Measurements from ENCODE around the gene COL4A1. TPM values are rescaled to one million over a fixed set of nuclear protein-coding genes. Genes with fewer than 3 reads are reported as not detected.
"Not testable (repeated sequence)": the region's sequence is repeated elsewhere in the genome, so short reads cannot be mapped to it uniquely, and the experiment has no call there.

COL4A1 gene
- total RNA-seq, 2 donors from 2014 or later = 27.0 to 97.0 TPM

DNA sequence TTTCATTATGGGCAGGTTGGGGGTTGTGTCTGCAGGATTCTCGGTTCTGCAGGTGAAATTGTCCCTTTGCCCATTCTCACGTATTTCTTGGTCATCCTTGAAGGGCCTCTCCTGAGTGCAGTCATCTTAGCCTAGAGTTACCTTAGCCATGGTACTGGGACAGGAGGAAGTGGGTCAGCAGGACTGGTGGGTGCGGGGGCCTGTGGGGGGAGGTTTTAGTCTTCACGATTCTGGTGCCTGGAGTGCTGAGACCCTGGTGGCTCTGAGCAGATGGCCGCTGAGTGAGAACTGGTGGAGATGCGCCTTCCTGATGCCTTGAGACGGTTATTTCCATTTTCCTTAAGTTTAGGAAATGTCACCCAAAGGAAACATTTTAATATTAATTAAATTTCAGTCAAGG is 12.0 kb upstream of the COL4A1 start:
- Histone ChIP-seq H3K9ac (ENCODE audit: low read depth in 2 of 2, low read length in 2 of 2) (no peak overlapping the region), H3K27me3 (no peaks in the 10 kb centered on the region), H3K9me3 (no peaks in the 10 kb centered on the region), H3K4me1 (no peaks in the 10 kb centered on the region), H3K36me3 (no peaks in the 10 kb centered on the region), H3K4me3 (no peak overlapping the region), H3K27ac (no peak overlapping the region)
- intact Hi-C loops (cut with DNase I) = no loop called here
- DNase-seq = no peak
- TF ChIP-seq, protein P1, sequence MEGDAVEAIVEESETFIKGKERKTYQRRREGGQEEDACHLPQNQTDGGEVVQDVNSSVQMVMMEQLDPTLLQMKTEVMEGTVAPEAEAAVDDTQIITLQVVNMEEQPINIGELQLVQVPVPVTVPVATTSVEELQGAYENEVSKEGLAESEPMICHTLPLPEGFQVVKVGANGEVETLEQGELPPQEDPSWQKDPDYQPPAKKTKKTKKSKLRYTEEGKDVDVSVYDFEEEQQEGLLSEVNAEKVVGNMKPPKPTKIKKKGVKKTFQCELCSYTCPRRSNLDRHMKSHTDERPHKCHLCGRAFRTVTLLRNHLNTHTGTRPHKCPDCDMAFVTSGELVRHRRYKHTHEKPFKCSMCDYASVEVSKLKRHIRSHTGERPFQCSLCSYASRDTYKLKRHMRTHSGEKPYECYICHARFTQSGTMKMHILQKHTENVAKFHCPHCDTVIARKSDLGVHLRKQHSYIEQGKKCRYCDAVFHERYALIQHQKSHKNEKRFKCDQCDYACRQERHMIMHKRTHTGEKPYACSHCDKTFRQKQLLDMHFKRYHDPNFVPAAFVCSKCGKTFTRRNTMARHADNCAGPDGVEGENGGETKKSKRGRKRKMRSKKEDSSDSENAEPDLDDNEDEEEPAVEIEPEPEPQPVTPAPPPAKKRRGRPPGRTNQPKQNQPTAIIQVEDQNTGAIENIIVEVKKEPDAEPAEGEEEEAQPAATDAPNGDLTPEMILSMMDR (IDR thresholded peaks at IDR 0.05) = no peak

DNA sequence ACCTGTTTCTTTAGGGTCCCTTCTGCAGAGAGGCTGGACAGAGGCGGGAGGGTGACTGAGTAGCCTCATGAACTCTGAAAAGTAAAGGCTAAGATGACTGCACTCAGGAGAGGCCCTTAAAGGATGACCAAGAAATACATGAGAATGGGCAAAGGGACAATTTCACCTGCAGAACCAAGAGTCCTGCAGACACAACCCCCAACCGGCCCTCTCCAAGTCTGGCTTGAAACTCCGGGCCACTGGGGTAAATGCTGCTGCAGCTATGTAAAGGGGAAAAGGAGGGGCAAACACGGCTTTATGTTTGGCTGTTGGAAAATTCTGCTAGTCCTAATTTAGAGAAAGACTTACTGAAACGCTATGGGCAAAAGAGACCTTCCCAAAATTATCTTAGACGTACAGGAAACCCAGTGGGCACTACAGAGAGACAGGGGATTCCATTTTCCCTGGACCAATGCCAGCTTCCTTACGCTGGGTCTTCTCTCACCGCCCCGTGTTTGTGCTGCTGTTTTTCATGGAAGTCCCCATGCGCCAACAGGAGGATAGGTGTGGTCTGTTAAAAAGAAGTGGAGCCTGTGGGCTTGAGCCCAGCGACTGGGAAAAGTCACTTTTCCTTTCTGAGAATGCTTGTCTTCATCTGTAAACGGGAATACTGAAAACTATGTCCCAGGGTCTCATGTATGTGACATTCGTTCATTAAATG is 10.7 kb upstream of the COL4A1 start:
- intact Hi-C loops (cut with DNase I) = no loop called here
- H3K4me1 ChIP-seq = no peaks in the 10 kb centered on the region

DNA sequence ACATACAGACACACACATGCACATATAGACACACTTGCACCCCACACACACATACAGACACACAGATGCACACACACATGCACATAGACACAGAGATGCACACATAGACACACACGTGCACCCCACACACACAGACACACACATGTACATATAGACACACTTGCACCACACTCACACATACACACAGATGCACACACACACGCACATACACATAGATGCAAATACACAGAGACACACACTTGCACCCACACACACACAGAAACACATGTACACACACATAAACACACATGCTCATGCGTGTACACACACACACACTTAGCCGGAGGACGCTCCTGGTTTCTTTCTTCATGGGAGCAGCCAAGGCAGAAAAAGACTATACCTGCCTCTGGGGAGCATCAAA is 10.1 kb upstream of the COL4A1 start:
- no peak for DNase-seq
- H3K4me3 ChIP-seq = no peak overlapping the region
- no peaks in the 10 kb centered on the region for H3K4me1 ChIP-seq
- TF ChIP-seq, protein P1 (IDR thresholded peaks at IDR 0.05) = no peak
- H3K9me3 ChIP-seq = no peaks in the 10 kb centered on the region
- no peak overlapping the region for H3K27ac ChIP-seq
- H3K36me3 ChIP-seq = no peaks in the 10 kb centered on the region
- H3K27me3 ChIP-seq = no peaks in the 10 kb centered on the region
- intact Hi-C loops (cut with DNase I) = no loop called here
- no peak overlapping the region for H3K9ac ChIP-seq (ENCODE audit: low read depth in 2 of 2, low read length in 2 of 2)

More for the DNA sequence above, 10.7 kb upstream of the COL4A1 start:
- Histone ChIP-seq H3K9me3 (no peaks in the 10 kb centered on the region), H3K27ac (no peak overlapping the region), H3K27me3 (no peaks in the 10 kb centered on the region), H3K4me3 (no peak overlapping the region), H3K9ac (ENCODE audit: low read depth in 2 of 2, low read length in 2 of 2) (no peak overlapping the region), H3K36me3 (no peaks in the 10 kb centered on the region)
- TF ChIP-seq, protein P1 (IDR thresholded peaks at IDR 0.05) = no peak
- no peak for DNase-seq

DNA sequence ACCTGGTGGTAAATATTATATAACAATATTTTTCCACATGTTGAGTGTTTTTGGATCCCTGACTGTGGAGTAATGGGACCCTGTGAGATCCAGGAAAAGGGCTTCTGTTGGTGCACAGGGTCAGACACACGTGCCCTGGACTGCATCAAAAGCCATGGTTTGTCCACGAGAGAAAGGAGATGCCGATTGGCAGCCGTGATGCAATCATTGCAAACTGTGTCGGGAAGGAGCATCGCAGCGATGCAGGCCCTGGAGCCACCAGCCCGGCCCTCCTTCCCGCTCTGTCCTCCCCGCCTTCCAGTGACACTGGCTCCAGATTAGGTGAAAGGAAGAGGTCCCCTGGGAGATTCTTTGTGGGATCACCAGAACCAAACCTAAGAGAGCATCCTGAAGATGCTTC is 9.2 kb upstream of the COL4A1 start:
- no peak for DNase-seq
- H3K9ac ChIP-seq (ENCODE audit: low read depth in 2 of 2, low read length in 2 of 2) = no peak overlapping the region

DNA sequence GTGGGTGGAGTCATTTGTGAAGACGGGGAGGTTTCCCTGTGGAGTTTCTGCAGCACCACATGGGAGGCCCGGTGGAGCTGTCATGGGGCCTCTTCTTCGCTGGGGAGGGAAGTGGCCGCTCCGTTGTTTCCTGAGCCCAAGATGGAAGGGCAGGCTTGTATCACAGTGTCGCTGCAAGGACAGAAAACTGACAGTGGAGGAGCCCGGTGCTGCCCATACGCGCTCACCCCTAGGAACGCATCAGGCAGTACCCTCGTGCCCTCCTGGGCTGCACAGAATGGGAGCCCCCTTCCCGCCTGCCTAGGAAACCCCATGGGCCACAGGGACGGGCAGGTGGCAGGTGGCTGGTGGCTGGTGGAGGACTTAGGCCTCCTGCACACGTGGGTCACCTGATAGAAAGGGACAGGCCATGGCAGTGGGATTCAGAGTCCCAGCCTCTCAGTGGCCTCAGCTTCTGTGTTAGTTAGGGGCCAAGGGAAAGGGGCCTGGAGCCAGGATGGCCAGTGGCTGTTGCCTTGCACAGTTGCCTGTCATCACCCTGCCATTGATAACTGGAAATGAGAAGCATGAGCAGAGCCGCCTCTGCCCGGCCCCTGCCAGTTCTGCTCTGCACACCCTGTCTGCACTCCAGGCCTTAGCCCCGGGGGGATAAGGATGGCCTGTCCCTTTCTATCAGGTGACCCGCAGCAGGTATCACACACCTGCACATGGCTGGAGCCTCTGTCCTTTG is 7.7 kb upstream of the COL4A1 start:
- TF ChIP-seq, protein P1 (IDR thresholded peaks at IDR 0.05) = no peak
- intact Hi-C loops (cut with DNase I) = no loop called here
- H3K27me3 ChIP-seq = no peaks in the 10 kb centered on the region
- H3K36me3 ChIP-seq = no peaks in the 10 kb centered on the region
- H3K4me1 ChIP-seq = no peaks in the 10 kb centered on the region
- no peak overlapping the region for H3K27ac ChIP-seq
- DNase-seq = no peak
- H3K9ac ChIP-seq (ENCODE audit: low read depth in 2 of 2, low read length in 2 of 2) = no peak overlapping the region
- no peaks in the 10 kb centered on the region for H3K9me3 ChIP-seq
- H3K4me3 ChIP-seq = no peak overlapping the region

More for the DNA sequence above, 9.2 kb upstream of the COL4A1 start:
- Histone ChIP-seq H3K27ac (no peak overlapping the region), H3K27me3 (no peaks in the 10 kb centered on the region), H3K36me3 (no peaks in the 10 kb centered on the region), H3K4me1 (no peaks in the 10 kb centered on the region), H3K9me3 (no peaks in the 10 kb centered on the region), H3K4me3 (no peak overlapping the region)
- intact Hi-C loops (cut with DNase I) = no loop called here
- TF ChIP-seq, protein P1 (IDR thresholded peaks at IDR 0.05) = no peak

DNA sequence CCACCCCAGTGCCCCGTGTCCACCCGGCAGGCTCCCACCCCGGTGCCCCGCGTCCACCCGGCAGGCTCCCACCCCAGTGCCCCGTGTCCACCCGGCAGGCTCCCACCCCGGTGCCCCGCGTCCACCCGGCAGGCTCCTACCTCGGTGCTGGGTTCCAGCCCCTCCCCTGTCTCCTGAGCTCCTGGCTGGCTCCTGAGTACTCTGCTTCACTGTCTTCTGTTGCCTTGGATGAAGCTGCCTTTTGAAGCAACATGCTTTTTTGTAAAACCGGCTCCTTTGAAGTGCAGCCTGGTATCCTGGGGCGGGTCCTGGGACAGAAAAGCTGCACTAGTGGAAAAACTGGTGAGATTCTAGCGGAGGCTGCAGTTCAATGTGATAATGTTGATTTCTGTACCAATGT is 6.8 kb upstream of the COL4A1 start:
- H3K4me3 ChIP-seq; H3K9ac ChIP-seq (ENCODE audit: low read depth in 2 of 2, low read length in 2 of 2); H3K27ac ChIP-seq; DNase-seq; intact Hi-C loops (cut with DNase I); H3K36me3 ChIP-seq; H3K4me1 ChIP-seq; H3K9me3 ChIP-seq; H3K27me3 ChIP-seq: not testable (repeated sequence)

DNA sequence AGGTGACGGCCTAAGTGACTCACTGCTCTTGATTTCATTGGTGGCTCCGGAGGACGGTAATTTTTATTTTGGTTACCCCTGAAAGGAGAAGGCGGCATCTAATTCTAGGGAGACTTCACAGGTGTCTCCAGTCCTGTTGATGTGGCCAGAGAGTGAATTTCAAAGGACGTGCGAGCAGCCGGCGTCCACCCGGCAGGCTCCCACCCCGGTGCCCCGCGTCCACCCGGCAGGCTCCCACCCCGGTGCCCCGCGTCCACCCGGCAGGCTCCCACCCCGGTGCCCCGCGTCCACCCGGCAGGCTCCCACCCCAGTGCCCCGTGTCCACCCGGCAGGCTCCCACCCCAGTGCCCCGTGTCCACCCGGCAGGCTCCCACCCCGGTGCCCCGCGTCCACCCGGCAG is 6.3 kb upstream of the COL4A1 start:
- H3K27ac ChIP-seq; H3K9ac ChIP-seq (ENCODE audit: low read depth in 2 of 2, low read length in 2 of 2); H3K36me3 ChIP-seq; H3K4me3 ChIP-seq; H3K4me1 ChIP-seq; intact Hi-C loops (cut with DNase I); H3K27me3 ChIP-seq; DNase-seq; H3K9me3 ChIP-seq: not testable (repeated sequence)

Measured in colonic mucosa (tissue), 4 donors.